Panc1 (cell line): Measurements from ENCODE around the gene GON7.

Source experiments
- TF ChIP-seq, protein P1 (sequence below): fragments of 450-650 bp; IDR thresholded peaks from 2 replicates; pipeline ENCODE4 v1.5.1; 2017; ENCODE audit warnings: mild to moderate bottlenecking
- TF ChIP-seq, protein P2 (sequence below), 2 experiments: IDR thresholded peaks; 2 replicates each; pipeline ENCODE4 v1.6.1; 2011 to 2012; ENCODE audit warnings: low read depth in 2 of 2, control low read depth in 1 of 2, low read length in 1 of 2, mild to moderate bottlenecking in 1 of 2, moderate library complexity in 1 of 2; ENCODE audit not compliant: insufficient read depth in 1 of 2

DNA sequence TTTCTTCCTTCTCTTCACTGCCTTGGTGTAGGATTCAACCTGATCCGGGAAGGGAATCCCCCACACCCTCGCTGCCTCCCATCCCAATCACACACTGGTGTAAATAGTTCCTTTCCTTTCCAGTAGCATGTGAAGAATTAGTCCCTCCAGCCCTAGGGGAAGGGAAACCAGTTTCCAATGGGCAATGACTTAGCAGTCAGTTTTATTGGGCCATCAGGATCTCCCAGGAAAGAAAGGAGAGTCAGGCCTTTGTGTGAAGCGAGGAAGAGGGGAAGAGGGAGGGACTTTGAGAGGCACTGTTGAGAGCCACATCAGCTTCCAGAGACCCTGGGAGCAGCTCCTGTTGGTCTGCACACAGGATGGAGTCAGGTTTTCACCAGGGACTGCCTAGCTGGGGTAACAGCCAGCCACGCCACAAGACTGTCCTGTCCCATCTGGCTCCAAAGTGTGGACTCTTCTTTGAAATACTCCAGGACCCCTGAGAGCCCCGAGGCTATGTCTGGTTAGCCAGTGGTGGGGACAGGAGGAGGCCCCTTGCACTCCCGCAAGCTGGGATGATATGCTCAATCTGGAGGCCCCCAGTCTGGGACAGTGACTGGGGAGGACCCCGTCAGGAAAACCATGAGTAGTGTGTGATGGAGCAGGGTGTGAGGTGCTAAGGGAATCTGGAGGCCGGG is 50.0 kb downstream of the GON7 start:
- TF ChIP-seq, protein P1, sequence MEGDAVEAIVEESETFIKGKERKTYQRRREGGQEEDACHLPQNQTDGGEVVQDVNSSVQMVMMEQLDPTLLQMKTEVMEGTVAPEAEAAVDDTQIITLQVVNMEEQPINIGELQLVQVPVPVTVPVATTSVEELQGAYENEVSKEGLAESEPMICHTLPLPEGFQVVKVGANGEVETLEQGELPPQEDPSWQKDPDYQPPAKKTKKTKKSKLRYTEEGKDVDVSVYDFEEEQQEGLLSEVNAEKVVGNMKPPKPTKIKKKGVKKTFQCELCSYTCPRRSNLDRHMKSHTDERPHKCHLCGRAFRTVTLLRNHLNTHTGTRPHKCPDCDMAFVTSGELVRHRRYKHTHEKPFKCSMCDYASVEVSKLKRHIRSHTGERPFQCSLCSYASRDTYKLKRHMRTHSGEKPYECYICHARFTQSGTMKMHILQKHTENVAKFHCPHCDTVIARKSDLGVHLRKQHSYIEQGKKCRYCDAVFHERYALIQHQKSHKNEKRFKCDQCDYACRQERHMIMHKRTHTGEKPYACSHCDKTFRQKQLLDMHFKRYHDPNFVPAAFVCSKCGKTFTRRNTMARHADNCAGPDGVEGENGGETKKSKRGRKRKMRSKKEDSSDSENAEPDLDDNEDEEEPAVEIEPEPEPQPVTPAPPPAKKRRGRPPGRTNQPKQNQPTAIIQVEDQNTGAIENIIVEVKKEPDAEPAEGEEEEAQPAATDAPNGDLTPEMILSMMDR: no peak
- TF ChIP-seq, protein P2, sequence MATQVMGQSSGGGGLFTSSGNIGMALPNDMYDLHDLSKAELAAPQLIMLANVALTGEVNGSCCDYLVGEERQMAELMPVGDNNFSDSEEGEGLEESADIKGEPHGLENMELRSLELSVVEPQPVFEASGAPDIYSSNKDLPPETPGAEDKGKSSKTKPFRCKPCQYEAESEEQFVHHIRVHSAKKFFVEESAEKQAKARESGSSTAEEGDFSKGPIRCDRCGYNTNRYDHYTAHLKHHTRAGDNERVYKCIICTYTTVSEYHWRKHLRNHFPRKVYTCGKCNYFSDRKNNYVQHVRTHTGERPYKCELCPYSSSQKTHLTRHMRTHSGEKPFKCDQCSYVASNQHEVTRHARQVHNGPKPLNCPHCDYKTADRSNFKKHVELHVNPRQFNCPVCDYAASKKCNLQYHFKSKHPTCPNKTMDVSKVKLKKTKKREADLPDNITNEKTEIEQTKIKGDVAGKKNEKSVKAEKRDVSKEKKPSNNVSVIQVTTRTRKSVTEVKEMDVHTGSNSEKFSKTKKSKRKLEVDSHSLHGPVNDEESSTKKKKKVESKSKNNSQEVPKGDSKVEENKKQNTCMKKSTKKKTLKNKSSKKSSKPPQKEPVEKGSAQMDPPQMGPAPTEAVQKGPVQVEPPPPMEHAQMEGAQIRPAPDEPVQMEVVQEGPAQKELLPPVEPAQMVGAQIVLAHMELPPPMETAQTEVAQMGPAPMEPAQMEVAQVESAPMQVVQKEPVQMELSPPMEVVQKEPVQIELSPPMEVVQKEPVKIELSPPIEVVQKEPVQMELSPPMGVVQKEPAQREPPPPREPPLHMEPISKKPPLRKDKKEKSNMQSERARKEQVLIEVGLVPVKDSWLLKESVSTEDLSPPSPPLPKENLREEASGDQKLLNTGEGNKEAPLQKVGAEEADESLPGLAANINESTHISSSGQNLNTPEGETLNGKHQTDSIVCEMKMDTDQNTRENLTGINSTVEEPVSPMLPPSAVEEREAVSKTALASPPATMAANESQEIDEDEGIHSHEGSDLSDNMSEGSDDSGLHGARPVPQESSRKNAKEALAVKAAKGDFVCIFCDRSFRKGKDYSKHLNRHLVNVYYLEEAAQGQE (IDR thresholded peaks at IDR 0.05; ENCODE audit: insufficient read depth in 1 of 2, low read depth in 2 of 2, low read length in 1 of 2): no peak
